Duodenal mucosa (tissue), 2 donors: ENCODE data around the gene PUS1.

Experiments used
- H3K27ac ChIP-seq: one replicate; pipeline ENCODE4 v1.7.0; 2013; ENCODE audit warnings: low read depth, low read length
- H3K27me3 ChIP-seq, 2 donors: one replicate each; pipeline ENCODE4 v1.7.0; 2013; ENCODE audit warnings: low read length in 2 of 2, control low read depth in 1 of 2; ENCODE audit not compliant: insufficient read depth in 2 of 2, control insufficient read depth in 1 of 2
- H3K36me3 ChIP-seq, 2 donors: one replicate each; pipeline ENCODE4 v1.7.0; 2013; ENCODE audit warnings: low read length in 2 of 2, control low read depth in 1 of 2; ENCODE audit not compliant: insufficient read depth in 2 of 2, control insufficient read depth in 1 of 2
- H3K4me1 ChIP-seq, 2 donors: one replicate each; pipeline ENCODE4 v1.7.0; 2013; ENCODE audit warnings: low read length in 2 of 2, control low read depth in 1 of 2; ENCODE audit not compliant: insufficient read depth in 2 of 2, control insufficient read depth in 1 of 2
- H3K4me3 ChIP-seq, 2 donors: one replicate each; pipeline ENCODE4 v1.7.0; 2013; ENCODE audit warnings: low read length in 2 of 2, low read depth in 1 of 2
- H3K9ac ChIP-seq, 2 donors: one replicate each; pipeline ENCODE4 v1.7.0; 2013; ENCODE audit warnings: low read length in 2 of 2, low read depth in 1 of 2
- H3K9me3 ChIP-seq, 2 donors: one replicate each; pipeline ENCODE4 v1.7.0; 2013; ENCODE audit warnings: low read length in 2 of 2, control low read depth in 1 of 2; ENCODE audit not compliant: control insufficient read depth in 1 of 2

PUS1 gene

GRCh38 chr12:131903270-131904255 lies 25.5 kb upstream of the PUS1 start:
- no peaks in the 10 kb centered on the region for H3K27me3 ChIP-seq
- H3K27ac ChIP-seq, result no peak overlapping the region
- H3K36me3 ChIP-seq, result peaks cover 0 to 10% of the 10 kb centered on the region in 2 donors
- H3K9ac ChIP-seq, result no peak overlapping the region
- no peak overlapping the region for H3K4me3 ChIP-seq
- H3K4me1 ChIP-seq, result no peaks in the 10 kb centered on the region
- no peaks in the 10 kb centered on the region for H3K9me3 ChIP-seq

- Histone ChIP-seq H3K36me3 (peaks cover 0 to 16% of the 10 kb centered on the region in 2 donors), H3K4me1 (no peaks in the 10 kb centered on the region), H3K27ac (no peak overlapping the region), H3K9me3 (no peaks in the 10 kb centered on the region), H3K9ac (no peak overlapping the region), H3K27me3 (no peaks in the 10 kb centered on the region), H3K4me3 (no peak overlapping the region)
Measured at GRCh38 chr12:131904346-131904745, 24.7 kb upstream of the PUS1 start.

- H3K4me1 ChIP-seq, result no peaks in the 10 kb centered on the region
Measured at GRCh38 chr12:131905081-131905629, 23.9 kb upstream of the PUS1 start.

GRCh38 chr12:131905630-131906091 lies 23.4 kb upstream of the PUS1 start:
- Histone ChIP-seq H3K27ac (no peak overlapping the region), H3K4me1 (no peaks in the 10 kb centered on the region), H3K9me3 (no peaks in the 10 kb centered on the region), H3K4me3 (no peak overlapping the region), H3K36me3 (peaks cover 5 to 23% of the 10 kb centered on the region in 2 donors), H3K27me3 (no peaks in the 10 kb centered on the region), H3K9ac (no peak overlapping the region)

More at GRCh38 chr12:131905081-131905629, 23.9 kb upstream of the PUS1 start:
- H3K36me3 ChIP-seq, result peaks cover under 1 to 22% of the 10 kb centered on the region in 2 donors
- no peak overlapping the region for H3K27ac ChIP-seq
- H3K4me3 ChIP-seq, result no peak overlapping the region
- H3K9ac ChIP-seq, result no peak overlapping the region
- H3K9me3 ChIP-seq, result no peaks in the 10 kb centered on the region
- no peaks in the 10 kb centered on the region for H3K27me3 ChIP-seq

- no peaks in the 10 kb centered on the region for H3K27me3 ChIP-seq
- peaks cover 19 to 42% of the 10 kb centered on the region in 2 donors for H3K36me3 ChIP-seq
- no peak overlapping the region for H3K9ac ChIP-seq
- no peak overlapping the region for H3K27ac ChIP-seq
- H3K9me3 ChIP-seq, result no peaks in the 10 kb centered on the region
- no peak overlapping the region for H3K4me3 ChIP-seq
- H3K4me1 ChIP-seq, result no peaks in the 10 kb centered on the region
Measured at GRCh38 chr12:131907379-131908091, 21.5 kb upstream of the PUS1 start.

- Histone ChIP-seq H3K4me1 (no peaks in the 10 kb centered on the region), H3K36me3 (peaks cover 19 to 46% of the 10 kb centered on the region in 2 donors), H3K27me3 (no peaks in the 10 kb centered on the region)
Measured at GRCh38 chr12:131908092-131909080, 20.7 kb upstream of the PUS1 start.

GRCh38 chr12:131909081-131909751 lies 19.9 kb upstream of the PUS1 start:
- H3K9ac ChIP-seq, result no peak overlapping the region

More at GRCh38 chr12:131908092-131909080, 20.7 kb upstream of the PUS1 start:
- Histone ChIP-seq H3K4me3 (no peak overlapping the region), H3K27ac (no peak overlapping the region), H3K9me3 (no peaks in the 10 kb centered on the region), H3K9ac (no peak overlapping the region)

GRCh38 chr12:131909752-131910219 lies 19.3 kb upstream of the PUS1 start:
- Histone ChIP-seq H3K4me3 (no peak overlapping the region), H3K36me3 (peaks cover 25 to 53% of the 10 kb centered on the region in 2 donors), H3K4me1 (no peaks in the 10 kb centered on the region), H3K9ac (no peak overlapping the region), H3K27ac (no peak overlapping the region), H3K9me3 (no peaks in the 10 kb centered on the region), H3K27me3 (no peaks in the 10 kb centered on the region)

More at GRCh38 chr12:131909081-131909751, 19.9 kb upstream of the PUS1 start:
- Histone ChIP-seq H3K9me3 (no peaks in the 10 kb centered on the region), H3K4me1 (no peaks in the 10 kb centered on the region), H3K27me3 (no peaks in the 10 kb centered on the region), H3K36me3 (peaks cover 22 to 48% of the 10 kb centered on the region in 2 donors), H3K4me3 (no peak overlapping the region), H3K27ac (no peak overlapping the region)
